WTC11 (cell line): ENCODE results near the gene SERPINF2. TPM values are rescaled to one million over a fixed set of nuclear protein-coding genes. Genes with fewer than 3 reads are reported as not detected.
"Not testable (repeated sequence)": the region's sequence is repeated elsewhere in the genome, so short reads cannot be mapped to it uniquely, and the experiment has no call there.

Experiments
- ATAC-seq: fragments of 200-7000 bp; cut with Tn5 transposase; 2 replicates; pipeline ENCODE4 v1.10.0; 2021; ENCODE audit warnings: mild to moderate bottlenecking, moderate library complexity
- CTCF ChIA-PET: fragments of 300-600 bp; sonication (Branson Sonifier 250); formaldehyde crosslinking; loops from one replicate; lab custom pipeline; 2021; ENCODE audit warnings: antibody characterized with exemption; lab: Charles Lee
- POLR2A ChIA-PET: fragments of 350-600 bp; sonication (Branson Sonifier 250); formaldehyde crosslinking; loops from one replicate; lab custom pipeline; 2021; ENCODE audit warnings: antibody characterized with exemption; lab: Charles Lee
- DNase-seq: peaks from one replicate; pipeline ENCODE4 v3.0.0; 2021; ENCODE audit warnings: low spot score
- H3K27ac Mint-ChIP-seq: 2 replicates; pipeline ENCODE4 v1.8.0; 2021; ENCODE audit warnings: mixed read lengths
- H3K27me3 Mint-ChIP-seq: 2 replicates; pipeline ENCODE4 v1.8.0; 2021; ENCODE audit warnings: low read depth, mild to moderate bottlenecking, moderate library complexity, mixed read lengths
- H3K36me3 Mint-ChIP-seq: 2 replicates; pipeline ENCODE4 v1.8.0; 2021; ENCODE audit warnings: mixed read lengths
- H3K4me1 Mint-ChIP-seq: 2 replicates; pipeline ENCODE4 v1.8.0; 2022; ENCODE audit warnings: mixed read lengths
- H3K4me3 Mint-ChIP-seq: 2 replicates; pipeline ENCODE4 v1.8.0; 2021; ENCODE audit warnings: mild to moderate bottlenecking, moderate library complexity, mixed read lengths
- H3K9me3 Mint-ChIP-seq: 2 replicates; pipeline ENCODE4 v1.8.0; 2021; ENCODE audit warnings: mixed read lengths
- ATF1 ChIP-seq: sonication (generic); formaldehyde crosslinking; IDR thresholded peaks from 2 replicates; pipeline ENCODE4 v1.8.1; 2023; ENCODE audit warnings: mild to moderate bottlenecking, moderate library complexity, missing genetic modification reagents
- ESRRA ChIP-seq: sonication (generic); formaldehyde crosslinking; IDR thresholded peaks from 2 replicates; pipeline ENCODE4 v1.8.1; 2022; ENCODE audit warnings: mild to moderate bottlenecking, missing genetic modification reagents, borderline replicate concordance
- ETV6 ChIP-seq: sonication (generic); formaldehyde crosslinking; IDR thresholded peaks from 2 replicates; pipeline ENCODE4 v1.8.1; 2022; ENCODE audit warnings: mild to moderate bottlenecking, missing genetic modification reagents
- JUN ChIP-seq: sonication (generic); formaldehyde crosslinking; IDR thresholded peaks from 2 replicates; pipeline ENCODE4 v1.8.0; 2023; ENCODE audit warnings: mild to moderate bottlenecking, missing genetic modification reagents
- NR2C2 ChIP-seq: sonication (generic); formaldehyde crosslinking; IDR thresholded peaks from 2 replicates; pipeline ENCODE4 v1.8.0; 2022; ENCODE audit warnings: mild to moderate bottlenecking, missing genetic modification reagents
- RELA ChIP-seq: sonication (generic); formaldehyde crosslinking; IDR thresholded peaks from 2 replicates; pipeline ENCODE4 v1.8.1; 2022; ENCODE audit warnings: missing genetic modification reagents, mild to moderate bottlenecking, borderline replicate concordance
- ZNF232 ChIP-seq: sonication (generic); formaldehyde crosslinking; IDR thresholded peaks from 2 replicates; pipeline ENCODE4 v1.8.0; 2022; ENCODE audit warnings: mild to moderate bottlenecking, missing genetic modification reagents
- ZNF263 ChIP-seq: sonication (generic); formaldehyde crosslinking; IDR thresholded peaks from 2 replicates; pipeline ENCODE4 v1.8.1; 2022; ENCODE audit warnings: low read depth, mild to moderate bottlenecking, moderate library complexity, missing genetic modification reagents
- ZNF416 ChIP-seq: fragments of 250-450 bp; sonication (Bioruptor Pico); IDR thresholded peaks from 2 replicates; pipeline ENCODE4 v1.9.0; 2021; ENCODE audit warnings: mild to moderate bottlenecking, inconsistent platforms
- ZNF423 ChIP-seq: fragments of 250-450 bp; sonication (Bioruptor Pico); IDR thresholded peaks from 2 replicates; pipeline ENCODE4 v2.1.2; 2022; ENCODE audit warnings: mild to moderate bottlenecking, moderate library complexity
- total RNA-seq: library from RNA; stranded (reverse); gene quantifications from 3 replicates; pipeline ENCODE4 v1.2.3, GENCODE V29; 2021
- TF ChIP-seq, protein P1 (sequence below): sonication (generic); formaldehyde crosslinking; IDR thresholded peaks from 2 replicates; pipeline ENCODE4 v1.8.0; 2022; ENCODE audit warnings: mild to moderate bottlenecking, missing genetic modification reagents
- TF ChIP-seq, protein P2 (sequence below): sonication (generic); formaldehyde crosslinking; IDR thresholded peaks from 2 replicates; pipeline ENCODE4 v1.8.1; 2023; ENCODE audit warnings: mild to moderate bottlenecking, missing genetic modification reagents
- TF ChIP-seq, protein P3 (sequence below): sonication (generic); formaldehyde crosslinking; IDR thresholded peaks from 2 replicates; pipeline ENCODE4 v1.8.0; 2022; ENCODE audit warnings: mild to moderate bottlenecking, missing genetic modification reagents
- TF ChIP-seq, protein P4 (sequence below): sonication (generic); formaldehyde crosslinking; IDR thresholded peaks from 2 replicates; pipeline ENCODE4 v1.8.1; 2023; ENCODE audit warnings: mild to moderate bottlenecking, missing genetic modification reagents
- TF ChIP-seq, protein P5 (sequence below): sonication (generic); formaldehyde crosslinking; conservative IDR thresholded peaks from 2 replicates; pipeline ENCODE4 v1.8.1; 2022; ENCODE audit warnings: mild to moderate bottlenecking, missing genetic modification reagents
- TF ChIP-seq, protein P6 (sequence below): sonication (generic); formaldehyde crosslinking; conservative IDR thresholded peaks from 2 replicates; pipeline ENCODE4 v1.8.1; 2023; ENCODE audit warnings: mild to moderate bottlenecking, low read depth, missing genetic modification reagents, moderate library complexity
- TF ChIP-seq, protein P7 (sequence below): sonication (generic); formaldehyde crosslinking; IDR thresholded peaks from 2 replicates; pipeline ENCODE4 v1.8.0; 2023; ENCODE audit warnings: missing genetic modification reagents, mild to moderate bottlenecking, borderline replicate concordance
- TF ChIP-seq, protein P8 (sequence below): sonication (generic); formaldehyde crosslinking; IDR thresholded peaks from 2 replicates; pipeline ENCODE4 v1.8.0; 2022; ENCODE audit warnings: mild to moderate bottlenecking, missing genetic modification reagents

SERPINF2 gene
- total RNA-seq, 1 experiment from 2014 or later, result 1.6 TPM

DNA sequence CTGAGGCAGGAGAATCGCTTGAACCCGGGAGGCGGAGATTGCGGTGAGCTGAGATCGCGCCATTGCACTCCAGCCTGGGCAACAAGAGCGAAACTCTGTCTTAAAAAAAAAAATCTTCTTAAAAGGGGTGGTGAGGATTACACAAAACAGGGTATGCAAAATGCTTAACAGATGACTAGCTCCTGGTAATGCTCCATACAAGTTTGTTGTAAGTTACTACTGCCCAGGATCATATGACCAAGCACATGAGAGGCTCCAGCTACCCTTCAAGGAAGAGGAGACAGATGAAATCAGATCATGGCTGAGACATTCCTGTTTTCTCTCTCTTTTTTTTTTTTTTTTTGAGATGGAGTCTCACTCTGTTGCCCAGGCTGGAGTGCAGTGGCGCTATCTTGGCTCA is 20.6 kb upstream of the SERPINF2 start:
- ATAC-seq, DNase-seq, H3K9me3 Mint-ChIP-seq, H3K27ac Mint-ChIP-seq, H3K4me3 Mint-ChIP-seq, H3K36me3 Mint-ChIP-seq, H3K27me3 Mint-ChIP-seq: not testable (repeated sequence)
- H3K4me1 Mint-ChIP-seq, result peaks cover 12% of the 10 kb centered on the region
- CTCF ChIA-PET, result interaction anchor here (1.0 to 4.0 kb wide), 8 partner anchors 11 to 523 kb away, joined by 3 to 60 read pairs (median 8); partner anchors contain the start of gene RILP
- POLR2A ChIA-PET, result interaction anchor here (0.7 to 1.5 kb wide), 2 partner anchors 62 to 303 kb away, joined by 3 to 4 read pairs; partner anchors contain the start of gene RTN4RL1

DNA sequence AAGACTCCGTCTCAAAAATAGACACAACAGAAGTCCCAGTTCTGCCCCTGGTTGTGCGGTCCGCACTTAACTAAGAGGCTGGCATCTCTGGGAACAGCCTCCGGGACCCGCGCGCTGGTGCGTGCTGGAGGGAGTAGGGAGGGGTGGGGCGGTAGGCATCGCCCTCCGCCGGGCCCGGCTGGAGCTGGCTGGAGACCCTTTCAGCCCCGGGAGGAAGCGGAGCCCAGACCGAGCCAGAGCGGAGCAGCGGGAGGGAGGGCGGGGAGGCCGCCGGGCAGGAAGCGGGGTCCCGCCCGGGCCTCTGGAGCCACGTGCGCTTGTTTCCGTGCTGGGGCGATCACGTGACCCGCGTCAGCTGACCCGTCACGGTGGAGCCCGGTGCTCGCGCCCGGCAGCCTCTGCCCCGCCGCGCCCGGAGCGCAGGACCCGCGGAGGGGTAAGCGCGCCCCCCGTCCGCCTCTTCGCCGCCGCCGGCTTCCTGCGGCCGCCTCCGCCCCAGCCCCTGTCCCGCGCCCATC is 18.3 kb upstream of the SERPINF2 start, which contains the start of gene WDR81:
WDR81 (plus strand) TSS at position 354 of the 518 bp plus-strand sequence. CDS start 256 bp downstream, outside the sequence.
- peak within 1 kb of the TSS; percentile 62 for H3K4me3 Mint-ChIP-seq
- TF ChIP-seq ZNF232 (0 out of 2 replicates have a peak, but pooled peaks have one; percentile 46), ZNF423 (no peak), ZNF263 (CRISPR knock-in tag) (no peak), ESRRA (CRISPR knock-in tag) (0 out of 2 replicates have a peak, but pooled peaks have one; percentile 22), RELA (CRISPR knock-in tag) (no peak), NR2C2 (CRISPR knock-in tag) (no peak), ATF1 (no peak), ZNF416 (CRISPR knock-in tag) (no peak), ETV6 (CRISPR knock-in tag) (peak; percentile 80), JUN (CRISPR knock-in tag) (0 out of 2 replicates have a peak, but pooled peaks have one; percentile 46)
- TF ChIP-seq, protein P1, sequence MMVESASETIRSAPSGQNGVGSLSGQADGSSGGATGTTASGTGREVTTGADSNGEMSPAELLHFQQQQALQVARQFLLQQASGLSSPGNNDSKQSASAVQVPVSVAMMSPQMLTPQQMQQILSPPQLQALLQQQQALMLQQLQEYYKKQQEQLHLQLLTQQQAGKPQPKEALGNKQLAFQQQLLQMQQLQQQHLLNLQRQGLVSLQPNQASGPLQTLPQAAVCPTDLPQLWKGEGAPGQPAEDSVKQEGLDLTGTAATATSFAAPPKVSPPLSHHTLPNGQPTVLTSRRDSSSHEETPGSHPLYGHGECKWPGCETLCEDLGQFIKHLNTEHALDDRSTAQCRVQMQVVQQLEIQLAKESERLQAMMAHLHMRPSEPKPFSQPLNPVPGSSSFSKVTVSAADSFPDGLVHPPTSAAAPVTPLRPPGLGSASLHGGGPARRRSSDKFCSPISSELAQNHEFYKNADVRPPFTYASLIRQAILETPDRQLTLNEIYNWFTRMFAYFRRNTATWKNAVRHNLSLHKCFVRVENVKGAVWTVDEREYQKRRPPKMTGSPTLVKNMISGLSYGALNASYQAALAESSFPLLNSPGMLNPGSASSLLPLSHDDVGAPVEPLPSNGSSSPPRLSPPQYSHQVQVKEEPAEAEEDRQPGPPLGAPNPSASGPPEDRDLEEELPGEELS (CRISPR knock-in tag), result peak; percentile 76; the same call in 1 of the 2 replicates
- TF ChIP-seq, protein P2, sequence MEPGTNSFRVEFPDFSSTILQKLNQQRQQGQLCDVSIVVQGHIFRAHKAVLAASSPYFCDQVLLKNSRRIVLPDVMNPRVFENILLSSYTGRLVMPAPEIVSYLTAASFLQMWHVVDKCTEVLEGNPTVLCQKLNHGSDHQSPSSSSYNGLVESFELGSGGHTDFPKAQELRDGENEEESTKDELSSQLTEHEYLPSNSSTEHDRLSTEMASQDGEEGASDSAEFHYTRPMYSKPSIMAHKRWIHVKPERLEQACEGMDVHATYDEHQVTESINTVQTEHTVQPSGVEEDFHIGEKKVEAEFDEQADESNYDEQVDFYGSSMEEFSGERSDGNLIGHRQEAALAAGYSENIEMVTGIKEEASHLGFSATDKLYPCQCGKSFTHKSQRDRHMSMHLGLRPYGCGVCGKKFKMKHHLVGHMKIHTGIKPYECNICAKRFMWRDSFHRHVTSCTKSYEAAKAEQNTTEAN, result peak; percentile 39; the same call in 1 of the 2 replicates
- TF ChIP-seq, protein P3, sequence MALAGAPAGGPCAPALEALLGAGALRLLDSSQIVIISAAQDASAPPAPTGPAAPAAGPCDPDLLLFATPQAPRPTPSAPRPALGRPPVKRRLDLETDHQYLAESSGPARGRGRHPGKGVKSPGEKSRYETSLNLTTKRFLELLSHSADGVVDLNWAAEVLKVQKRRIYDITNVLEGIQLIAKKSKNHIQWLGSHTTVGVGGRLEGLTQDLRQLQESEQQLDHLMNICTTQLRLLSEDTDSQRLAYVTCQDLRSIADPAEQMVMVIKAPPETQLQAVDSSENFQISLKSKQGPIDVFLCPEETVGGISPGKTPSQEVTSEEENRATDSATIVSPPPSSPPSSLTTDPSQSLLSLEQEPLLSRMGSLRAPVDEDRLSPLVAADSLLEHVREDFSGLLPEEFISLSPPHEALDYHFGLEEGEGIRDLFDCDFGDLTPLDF (CRISPR knock-in tag), result no peak
- TF ChIP-seq, protein P4, sequence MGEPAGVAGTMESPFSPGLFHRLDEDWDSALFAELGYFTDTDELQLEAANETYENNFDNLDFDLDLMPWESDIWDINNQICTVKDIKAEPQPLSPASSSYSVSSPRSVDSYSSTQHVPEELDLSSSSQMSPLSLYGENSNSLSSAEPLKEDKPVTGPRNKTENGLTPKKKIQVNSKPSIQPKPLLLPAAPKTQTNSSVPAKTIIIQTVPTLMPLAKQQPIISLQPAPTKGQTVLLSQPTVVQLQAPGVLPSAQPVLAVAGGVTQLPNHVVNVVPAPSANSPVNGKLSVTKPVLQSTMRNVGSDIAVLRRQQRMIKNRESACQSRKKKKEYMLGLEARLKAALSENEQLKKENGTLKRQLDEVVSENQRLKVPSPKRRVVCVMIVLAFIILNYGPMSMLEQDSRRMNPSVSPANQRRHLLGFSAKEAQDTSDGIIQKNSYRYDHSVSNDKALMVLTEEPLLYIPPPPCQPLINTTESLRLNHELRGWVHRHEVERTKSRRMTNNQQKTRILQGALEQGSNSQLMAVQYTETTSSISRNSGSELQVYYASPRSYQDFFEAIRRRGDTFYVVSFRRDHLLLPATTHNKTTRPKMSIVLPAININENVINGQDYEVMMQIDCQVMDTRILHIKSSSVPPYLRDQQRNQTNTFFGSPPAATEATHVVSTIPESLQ, result no peak
- TF ChIP-seq, protein P5, sequence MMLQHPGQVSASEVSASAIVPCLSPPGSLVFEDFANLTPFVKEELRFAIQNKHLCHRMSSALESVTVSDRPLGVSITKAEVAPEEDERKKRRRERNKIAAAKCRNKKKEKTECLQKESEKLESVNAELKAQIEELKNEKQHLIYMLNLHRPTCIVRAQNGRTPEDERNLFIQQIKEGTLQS (CRISPR knock-in tag), result no peak
- TF ChIP-seq, protein P6, sequence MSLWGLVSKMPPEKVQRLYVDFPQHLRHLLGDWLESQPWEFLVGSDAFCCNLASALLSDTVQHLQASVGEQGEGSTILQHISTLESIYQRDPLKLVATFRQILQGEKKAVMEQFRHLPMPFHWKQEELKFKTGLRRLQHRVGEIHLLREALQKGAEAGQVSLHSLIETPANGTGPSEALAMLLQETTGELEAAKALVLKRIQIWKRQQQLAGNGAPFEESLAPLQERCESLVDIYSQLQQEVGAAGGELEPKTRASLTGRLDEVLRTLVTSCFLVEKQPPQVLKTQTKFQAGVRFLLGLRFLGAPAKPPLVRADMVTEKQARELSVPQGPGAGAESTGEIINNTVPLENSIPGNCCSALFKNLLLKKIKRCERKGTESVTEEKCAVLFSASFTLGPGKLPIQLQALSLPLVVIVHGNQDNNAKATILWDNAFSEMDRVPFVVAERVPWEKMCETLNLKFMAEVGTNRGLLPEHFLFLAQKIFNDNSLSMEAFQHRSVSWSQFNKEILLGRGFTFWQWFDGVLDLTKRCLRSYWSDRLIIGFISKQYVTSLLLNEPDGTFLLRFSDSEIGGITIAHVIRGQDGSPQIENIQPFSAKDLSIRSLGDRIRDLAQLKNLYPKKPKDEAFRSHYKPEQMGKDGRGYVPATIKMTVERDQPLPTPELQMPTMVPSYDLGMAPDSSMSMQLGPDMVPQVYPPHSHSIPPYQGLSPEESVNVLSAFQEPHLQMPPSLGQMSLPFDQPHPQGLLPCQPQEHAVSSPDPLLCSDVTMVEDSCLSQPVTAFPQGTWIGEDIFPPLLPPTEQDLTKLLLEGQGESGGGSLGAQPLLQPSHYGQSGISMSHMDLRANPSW (CRISPR knock-in tag), result no peak
- TF ChIP-seq, protein P7, sequence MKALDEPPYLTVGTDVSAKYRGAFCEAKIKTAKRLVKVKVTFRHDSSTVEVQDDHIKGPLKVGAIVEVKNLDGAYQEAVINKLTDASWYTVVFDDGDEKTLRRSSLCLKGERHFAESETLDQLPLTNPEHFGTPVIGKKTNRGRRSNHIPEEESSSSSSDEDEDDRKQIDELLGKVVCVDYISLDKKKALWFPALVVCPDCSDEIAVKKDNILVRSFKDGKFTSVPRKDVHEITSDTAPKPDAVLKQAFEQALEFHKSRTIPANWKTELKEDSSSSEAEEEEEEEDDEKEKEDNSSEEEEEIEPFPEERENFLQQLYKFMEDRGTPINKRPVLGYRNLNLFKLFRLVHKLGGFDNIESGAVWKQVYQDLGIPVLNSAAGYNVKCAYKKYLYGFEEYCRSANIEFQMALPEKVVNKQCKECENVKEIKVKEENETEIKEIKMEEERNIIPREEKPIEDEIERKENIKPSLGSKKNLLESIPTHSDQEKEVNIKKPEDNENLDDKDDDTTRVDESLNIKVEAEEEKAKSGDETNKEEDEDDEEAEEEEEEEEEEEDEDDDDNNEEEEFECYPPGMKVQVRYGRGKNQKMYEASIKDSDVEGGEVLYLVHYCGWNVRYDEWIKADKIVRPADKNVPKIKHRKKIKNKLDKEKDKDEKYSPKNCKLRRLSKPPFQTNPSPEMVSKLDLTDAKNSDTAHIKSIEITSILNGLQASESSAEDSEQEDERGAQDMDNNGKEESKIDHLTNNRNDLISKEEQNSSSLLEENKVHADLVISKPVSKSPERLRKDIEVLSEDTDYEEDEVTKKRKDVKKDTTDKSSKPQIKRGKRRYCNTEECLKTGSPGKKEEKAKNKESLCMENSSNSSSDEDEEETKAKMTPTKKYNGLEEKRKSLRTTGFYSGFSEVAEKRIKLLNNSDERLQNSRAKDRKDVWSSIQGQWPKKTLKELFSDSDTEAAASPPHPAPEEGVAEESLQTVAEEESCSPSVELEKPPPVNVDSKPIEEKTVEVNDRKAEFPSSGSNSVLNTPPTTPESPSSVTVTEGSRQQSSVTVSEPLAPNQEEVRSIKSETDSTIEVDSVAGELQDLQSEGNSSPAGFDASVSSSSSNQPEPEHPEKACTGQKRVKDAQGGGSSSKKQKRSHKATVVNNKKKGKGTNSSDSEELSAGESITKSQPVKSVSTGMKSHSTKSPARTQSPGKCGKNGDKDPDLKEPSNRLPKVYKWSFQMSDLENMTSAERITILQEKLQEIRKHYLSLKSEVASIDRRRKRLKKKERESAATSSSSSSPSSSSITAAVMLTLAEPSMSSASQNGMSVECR (CRISPR knock-in tag), result peak; percentile 95
- TF ChIP-seq, protein P8, sequence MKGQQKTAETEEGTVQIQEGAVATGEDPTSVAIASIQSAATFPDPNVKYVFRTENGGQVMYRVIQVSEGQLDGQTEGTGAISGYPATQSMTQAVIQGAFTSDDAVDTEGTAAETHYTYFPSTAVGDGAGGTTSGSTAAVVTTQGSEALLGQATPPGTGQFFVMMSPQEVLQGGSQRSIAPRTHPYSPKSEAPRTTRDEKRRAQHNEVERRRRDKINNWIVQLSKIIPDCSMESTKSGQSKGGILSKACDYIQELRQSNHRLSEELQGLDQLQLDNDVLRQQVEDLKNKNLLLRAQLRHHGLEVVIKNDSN (CRISPR knock-in tag), result peak; percentile 97

More for the DNA sequence above, 18.3 kb upstream of the SERPINF2 start, which contains the start of gene WDR81:
- Mint-ChIP-seq H3K36me3 (no peaks in the 10 kb centered on the region; the same call in 1 of the 2 replicates), H3K9me3 (no peaks in the 10 kb centered on the region), H3K27ac (no peak within 1 kb of the TSS), H3K27me3 (no peaks in the 10 kb centered on the region; the same call in 1 of the 2 replicates), H3K4me1 (peaks cover 4% of the 10 kb centered on the region; the same call in 1 of the 2 replicates)
- peak; percentile 89 for DNase-seq
- ChIA-PET POLR2A (interaction anchor here (0.6 to 1.4 kb wide), 3 partner anchors 8 to 91 kb away, joined by 3 read pairs; no protein-coding TSS in a partner anchor), CTCF (interaction anchor here (0.8 to 4.2 kb wide), 5 partner anchors 11 to 60 kb away, joined by 3 to 18 read pairs (median 3); no protein-coding TSS in a partner anchor)
- peak; percentile 64 for ATAC-seq
